IMR-90 (cell line): ENCODE results near the gene LGALS12. TPM values are rescaled to one million over a fixed set of nuclear protein-coding genes. Genes with fewer than 3 reads are reported as not detected.

Source experiments
- ATAC-seq: fragments of 200-7000 bp; cut with Tn5 transposase; 2 replicates; pipeline ENCODE4 v1.9.1; 2020; ENCODE audit warnings: low read depth, mild to moderate bottlenecking, moderate library complexity
- BruUV-seq: library from RNA; stranded (reverse); fragments of 400-500 nt; replicated peaks from 2 replicates; lab custom pipeline; 2021; lab: Mats Ljungman, UMichigan
- CTCF ChIA-PET: fragments of 300-600 bp; formaldehyde crosslinking; extraction: SDS; loops from one replicate; lab custom pipeline; 2021; ENCODE audit warnings: antibody characterized with exemption; lab: Yijun Ruan, JAX
- POLR2A ChIA-PET: fragments of 300-600 bp; sonication (Branson Sonifier 250); formaldehyde crosslinking; loops from one replicate; lab custom pipeline; 2022; ENCODE audit warnings: antibody characterized with exemption; ENCODE audit not compliant: unreplicated experiment; lab: Charles Lee
- DNase-seq: peaks from one replicate; pipeline ENCODE4 v3.0.0; 2013
- H2AFZ ChIP-seq: replicated peaks from 2 replicates; pipeline ENCODE3; 2013; ENCODE audit warnings: low read length, mild to moderate bottlenecking; ENCODE audit not compliant: poor library complexity
- H2AK5ac ChIP-seq: 2 replicates; pipeline ENCODE4 v1.6.1; 2013; ENCODE audit warnings: low read depth, low read length, inconsistent platforms
- H2AK9ac ChIP-seq: replicated peaks from 2 replicates; pipeline ENCODE3; 2013; ENCODE audit warnings: mild to moderate bottlenecking, low read depth, low read length, moderate library complexity; ENCODE audit not compliant: poor library complexity
- H2BK120ac ChIP-seq: 2 replicates; pipeline ENCODE4 v1.6.1; 2013; ENCODE audit warnings: low read depth, low read length, inconsistent platforms
- H2BK15ac ChIP-seq: 3 replicates; pipeline ENCODE4 v1.6.1; 2013; ENCODE audit warnings: low read depth, low read length, inconsistent platforms
- H2BK20ac ChIP-seq: 2 replicates; pipeline ENCODE4 v1.6.1; 2013; ENCODE audit warnings: low read depth, mild to moderate bottlenecking, inconsistent platforms, low read length, moderate library complexity
- H2BK5ac ChIP-seq: 2 replicates; pipeline ENCODE4 v1.6.1; 2013; ENCODE audit warnings: mild to moderate bottlenecking, low read depth, low read length, inconsistent platforms; ENCODE audit not compliant: poor library complexity, severe bottlenecking
- H3K14ac ChIP-seq: replicated peaks from 2 replicates; pipeline ENCODE4 v1.6.1; 2013; ENCODE audit warnings: low read depth, low read length, inconsistent platforms
- H3K18ac ChIP-seq: 2 replicates; pipeline ENCODE4 v1.6.1; 2013; ENCODE audit warnings: low read depth, low read length, control low read depth
- H3K23ac ChIP-seq: 2 replicates; pipeline ENCODE4 v1.6.1; 2013; ENCODE audit warnings: low read depth, low read length, inconsistent platforms
- H3K27ac ChIP-seq: 2 replicates; pipeline ENCODE4 v1.5.1; 2013; ENCODE audit warnings: mild to moderate bottlenecking, control low read depth, low read length; ENCODE audit not compliant: insufficient read depth
- H3K27me3 ChIP-seq: 2 replicates; pipeline ENCODE4 v1.6.1; 2013; ENCODE audit warnings: low read length; ENCODE audit not compliant: control insufficient read depth, insufficient read depth
- H3K36me3 ChIP-seq: 2 replicates; pipeline ENCODE4 v1.6.1; 2013; ENCODE audit warnings: low read length, mixed read lengths; ENCODE audit not compliant: control insufficient read depth, insufficient read depth
- H3K4ac ChIP-seq: 2 replicates; pipeline ENCODE4 v1.6.1; 2013; ENCODE audit warnings: low read depth, low read length, inconsistent platforms
- H3K4me1 ChIP-seq: 2 replicates; pipeline ENCODE4 v1.6.1; 2013; ENCODE audit warnings: low read length, mixed read lengths; ENCODE audit not compliant: control insufficient read depth, insufficient read depth
- H3K4me2 ChIP-seq: 2 replicates; pipeline ENCODE4 v1.6.1; 2013; ENCODE audit warnings: low read depth, mild to moderate bottlenecking, control low read depth, low read length, moderate library complexity
- H3K4me3 ChIP-seq: 2 replicates; pipeline ENCODE4 v1.5.1; 2013; ENCODE audit warnings: low read depth, mild to moderate bottlenecking, control low read depth, low read length, moderate library complexity; ENCODE audit not compliant: insufficient read depth
- H3K56ac ChIP-seq: 2 replicates; pipeline ENCODE4 v1.6.1; 2013; ENCODE audit warnings: low read length, inconsistent platforms; ENCODE audit not compliant: insufficient read depth; ENCODE audit errors: extremely low read depth
- H3K79me1 ChIP-seq, 2 experiments: 2 replicates each; pipeline ENCODE4 v1.6.1; 2013; ENCODE audit warnings: low read length in 2 of 2, inconsistent platforms in 1 of 2, low read depth in 1 of 2
- H3K9ac ChIP-seq: 2 replicates; pipeline ENCODE4 v1.6.1; 2013; ENCODE audit warnings: low read depth, low read length, control low read depth
- H3K9me1 ChIP-seq: 2 replicates; pipeline ENCODE4 v1.6.1; 2013; ENCODE audit warnings: low read length, inconsistent platforms; ENCODE audit not compliant: insufficient read depth
- H3K9me3 ChIP-seq: 2 replicates; pipeline ENCODE4 v1.6.1; 2013; ENCODE audit warnings: low read length; ENCODE audit not compliant: control insufficient read depth, insufficient read depth
- H4K20me1 ChIP-seq: 2 replicates; pipeline ENCODE4 v1.6.1; 2013; ENCODE audit warnings: low read length, inconsistent platforms; ENCODE audit not compliant: insufficient read depth
- H4K5ac ChIP-seq: 2 replicates; pipeline ENCODE4 v1.6.1; 2013; ENCODE audit warnings: mild to moderate bottlenecking, low read depth, low read length, control low read depth
- H4K8ac ChIP-seq, 2 experiments: 2 replicates each; pipeline ENCODE4 v1.6.1; 2013; ENCODE audit warnings: low read depth in 2 of 2, low read length in 2 of 2, control low read depth in 1 of 2, inconsistent platforms in 1 of 2
- H4K91ac ChIP-seq: 2 replicates; pipeline ENCODE4 v1.6.1; 2013; ENCODE audit warnings: low read depth, low read length, inconsistent platforms; ENCODE audit not compliant: insufficient read depth
- BHLHE40 ChIP-seq: fragments of 150-350 bp; IDR thresholded peaks from 2 replicates; pipeline ENCODE4 v1.6.1; 2016; ENCODE audit warnings: mild to moderate bottlenecking, low read depth, low read length
- CEBPB ChIP-seq: IDR thresholded peaks from 2 replicates; pipeline ENCODE4 v1.6.1; 2012; ENCODE audit warnings: low read depth, low read length, improper control_type of control experiment
- CHD1 ChIP-seq: IDR thresholded peaks from 2 replicates; pipeline ENCODE4 v1.6.1; 2012; ENCODE audit warnings: low read depth, low read length, improper control_type of control experiment
- CTCF ChIP-seq: conservative IDR thresholded peaks from 2 replicates; pipeline ENCODE4 v1.5.1; 2012; ENCODE audit warnings: mild to moderate bottlenecking, low read depth, low read length, improper control_type of control experiment
- FOS ChIP-seq: fragments of 150-350 bp; IDR thresholded peaks from 2 replicates; pipeline ENCODE4 v1.6.1; 2016; ENCODE audit warnings: low read depth, low read length
- MAFK ChIP-seq: IDR thresholded peaks from 2 replicates; pipeline ENCODE4 v1.6.1; 2012; ENCODE audit warnings: low read depth, low read length, improper control_type of control experiment
- MAZ ChIP-seq: IDR thresholded peaks from 2 replicates; pipeline ENCODE4 v1.6.1; 2012; ENCODE audit warnings: low read depth, mild to moderate bottlenecking, low read length, improper control_type of control experiment, moderate library complexity, borderline replicate concordance
- MXI1 ChIP-seq: IDR thresholded peaks from 2 replicates; pipeline ENCODE4 v1.6.1; 2012; ENCODE audit warnings: low read depth, mild to moderate bottlenecking, low read length, moderate library complexity, borderline replicate concordance
- NFE2L2 ChIP-seq: fragments of 150-350 bp; IDR thresholded peaks from 2 replicates; pipeline ENCODE4 v1.6.1; 2016; ENCODE audit warnings: low read depth, mild to moderate bottlenecking, low read length
- POLR2A ChIP-seq: IDR thresholded peaks from 2 replicates; pipeline ENCODE4 v1.6.1; 2012; ENCODE audit warnings: mild to moderate bottlenecking, low read depth, low read length
- RAD21 ChIP-seq: IDR thresholded peaks from 2 replicates; pipeline ENCODE4 v1.6.1; 2012; ENCODE audit warnings: low read length, improper control_type of control experiment
- RCOR1 ChIP-seq: IDR thresholded peaks from 2 replicates; pipeline ENCODE4 v1.6.1; 2012; ENCODE audit warnings: mild to moderate bottlenecking, low read length, improper control_type of control experiment; ENCODE audit not compliant: insufficient replicate concordance
- RFX5 ChIP-seq: IDR thresholded peaks from 2 replicates; pipeline ENCODE4 v1.8.0; 2012; ENCODE audit warnings: low read depth, mild to moderate bottlenecking, low read length, moderate library complexity
- SMC3 ChIP-seq: fragments of 150-350 bp; IDR thresholded peaks from 2 replicates; pipeline ENCODE4 v1.6.1; 2016; ENCODE audit warnings: low read depth, mild to moderate bottlenecking, antibody characterized with exemption, low read length, moderate library complexity
- WGBS, 2 experiments: methylation state at CpG; one replicate each; pipeline versions ENCODE4 v1.1.5 to v1.1.7; 2013; ENCODE audit warnings: missing lambda C conversion rate in 2 of 2; ENCODE audit not compliant: insufficient read length in 1 of 2; ENCODE audit errors: extremely low coverage in 2 of 2; 5-methylcytosine and 5-hydroxymethylcytosine counted together
- dilution Hi-C: fragments of 300-500 bp; cut with HindIII; formaldehyde crosslinking; loops from one replicate; pipeline ENCODE4 v1.14.3; 2018; ENCODE audit warnings: low sequenced_read_pairs; ENCODE audit not compliant: unreplicated experiment
- in situ Hi-C: fragments of 300-500 bp; cut with MboI; formaldehyde crosslinking; loops from 3 replicates; pipeline ENCODE4 v1.14.3; 2019; ENCODE audit warnings: low sequenced_read_pairs, inconsistent platforms, mixed read lengths
- intact Hi-C: fragments of 100-400 bp; cut with micrococcal nuclease; formaldehyde crosslinking; loops from 2 replicates; pipeline ENCODE4 v1.10.0; 2022
- polyA plus RNA-seq, 3 experiments: library from polyadenylated mRNA; depleted of rRNA; stranded (reverse); fragments of >200 nt; gene quantifications; 2 replicates each; pipeline ENCODE4 v1.2.3, GENCODE V29; 2012; ENCODE audit warnings: low replicate concordance in 1 of 3
- total RNA-seq: library from RNA; depleted of rRNA; stranded (reverse); fragments of >200 nt; gene quantifications from 2 replicates; pipeline ENCODE4 v1.2.3, GENCODE V29; 2012
- TF ChIP-seq, protein P1 (sequence below): fragments of 150-350 bp; IDR thresholded peaks from 2 replicates; pipeline ENCODE4 v1.6.1; 2017; ENCODE audit warnings: mild to moderate bottlenecking, antibody characterized with exemption, low read length, low read depth
- TF ChIP-seq, protein P2 (sequence below): fragments of 150-350 bp; IDR thresholded peaks from 2 replicates; pipeline ENCODE4 v1.6.1; 2016; ENCODE audit warnings: low read depth, mild to moderate bottlenecking, low read length, moderate library complexity, borderline replicate concordance

Gene LGALS12
- total and polyA plus RNA-seq, 2 of the 4 experiments (the other 2 are of a cell fraction): not detected

- no TSS peak for BruUV-seq
- Histone ChIP-seq H2AK5ac (no peak overlapping the region), H3K18ac (no peak overlapping the region), H3K4ac (no peak overlapping the region), H3K9me3 (no peaks in the 10 kb centered on the region), H3K9ac (no peak overlapping the region), H2AK9ac (no peak overlapping the region), H4K20me1 (no peaks in the 10 kb centered on the region), H3K9me1 (no peaks in the 10 kb centered on the region), H3K27me3 (peaks cover 7% of the 10 kb centered on the region), H3K27ac (no peak overlapping the region), H3K36me3 (no peaks in the 10 kb centered on the region), H3K56ac (no peak overlapping the region), H3K4me1 (no peaks in the 10 kb centered on the region), H2BK120ac (no peak overlapping the region), H4K8ac (no peak overlapping the region), H2BK20ac (no peak overlapping the region), H2BK5ac (no peak overlapping the region), H2AFZ (no peak overlapping the region), H3K4me3 (no peak overlapping the region), H3K14ac (no peak overlapping the region), H4K5ac (no peak overlapping the region), H3K23ac (no peak overlapping the region), H4K91ac (no peak overlapping the region), H3K79me1 (no peaks in the 10 kb centered on the region), H3K4me2 (no peak overlapping the region), H2BK15ac (no peak overlapping the region)
- intact Hi-C loops (no loop called here), dilution Hi-C loops (no loop called here), in situ Hi-C loops (no loop called here)
- ATAC-seq (peak; percentile 57), DNase-seq (no peak)
- WGBS, 2 experiments: no CpG with 5 or more reads among the region's 7 CpGs
- TF ChIP-seq RFX5: no peak
- TF ChIP-seq FOS: no peak
- no peak for TF ChIP-seq CEBPB
- TF ChIP-seq, protein P1, sequence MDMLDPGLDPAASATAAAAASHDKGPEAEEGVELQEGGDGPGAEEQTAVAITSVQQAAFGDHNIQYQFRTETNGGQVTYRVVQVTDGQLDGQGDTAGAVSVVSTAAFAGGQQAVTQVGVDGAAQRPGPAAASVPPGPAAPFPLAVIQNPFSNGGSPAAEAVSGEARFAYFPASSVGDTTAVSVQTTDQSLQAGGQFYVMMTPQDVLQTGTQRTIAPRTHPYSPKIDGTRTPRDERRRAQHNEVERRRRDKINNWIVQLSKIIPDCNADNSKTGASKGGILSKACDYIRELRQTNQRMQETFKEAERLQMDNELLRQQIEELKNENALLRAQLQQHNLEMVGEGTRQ: no peak
- no peak for TF ChIP-seq SMC3
- TF ChIP-seq RCOR1: no peak
- TF ChIP-seq MXI1: no peak
- no peak for TF ChIP-seq BHLHE40
- TF ChIP-seq, protein P2, sequence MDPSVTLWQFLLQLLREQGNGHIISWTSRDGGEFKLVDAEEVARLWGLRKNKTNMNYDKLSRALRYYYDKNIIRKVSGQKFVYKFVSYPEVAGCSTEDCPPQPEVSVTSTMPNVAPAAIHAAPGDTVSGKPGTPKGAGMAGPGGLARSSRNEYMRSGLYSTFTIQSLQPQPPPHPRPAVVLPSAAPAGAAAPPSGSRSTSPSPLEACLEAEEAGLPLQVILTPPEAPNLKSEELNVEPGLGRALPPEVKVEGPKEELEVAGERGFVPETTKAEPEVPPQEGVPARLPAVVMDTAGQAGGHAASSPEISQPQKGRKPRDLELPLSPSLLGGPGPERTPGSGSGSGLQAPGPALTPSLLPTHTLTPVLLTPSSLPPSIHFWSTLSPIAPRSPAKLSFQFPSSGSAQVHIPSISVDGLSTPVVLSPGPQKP: no peak
- TF ChIP-seq NFE2L2: no peak
- no peak for TF ChIP-seq CHD1
- no peak for TF ChIP-seq POLR2A
- no peak for TF ChIP-seq RAD21
- TF ChIP-seq MAZ: no peak
- TF ChIP-seq MAFK: no peak
- no peak for TF ChIP-seq CTCF
- CTCF ChIA-PET: no interaction called here
- POLR2A ChIA-PET: no interaction called here
Observed at GRCh38 chr11:63510360-63511047, 4.6 kb downstream of the LGALS12 start.
